ENCODE measurements around the gene CA5B. TPM values are rescaled to one million over a fixed set of nuclear protein-coding genes. Genes with fewer than 3 reads are reported as not detected.
A peak's percentile ranks its signal among the peaks of the same experiment; 100 is the strongest.
"Not testable (repeated sequence)": the region's sequence is repeated elsewhere in the genome, so short reads cannot be mapped to it uniquely, and the experiment has no call there.

The CA5B gene
- 12.3 TPM for polyA plus RNA-seq (ENCODE audit: insufficient read length)
- long read RNA-seq, donor 1, full-length matches to known transcripts, result 1 of 1 reads
- long read RNA-seq, donor 1, partial matches to known transcripts, result 0 of 1 reads
- long read RNA-seq, donor 1, other reads (novel, unspliced or antisense), result 0 of 1 reads
- long read RNA-seq, donor 2, full-length matches to known transcripts, result 1 of 1 reads
- long read RNA-seq, donor 2, partial matches to known transcripts, result 0 of 1 reads
- long read RNA-seq, donor 2, other reads (novel, unspliced or antisense), result 0 of 1 reads
- long read RNA-seq, donor 3, result 0 reads
- long read RNA-seq, donor 4, result 0 reads
- long read RNA-seq, donor 5, result 0 reads
- long read RNA-seq, donor 6, result 0 reads
- long read RNA-seq, donor 7, result 0 reads
- long read RNA-seq, donor 8, result 0 reads

- DNase-seq, result peak; percentile 82
Measured at GRCh38 chrX:15737959-15738902, at the start of gene CA5B. Gene CA5B (plus strand): TSS chrX:15738270. CDS start chrX:15750024, 11,754 bp downstream.

GRCh38 chrX:15694941-15695451, 43.1 kb upstream of the CA5B start:
- no peak for DNase-seq

- no peak for DNase-seq
Measured at GRCh38 chrX:15696516-15696915, 41.6 kb upstream of the CA5B start.

- DNase-seq, result no peak
Measured at GRCh38 chrX:15702488-15703371, 35.3 kb upstream of the CA5B start.

GRCh38 chrX:15703809-15704208, 34.3 kb upstream of the CA5B start:
- not testable (repeated sequence) for DNase-seq

GRCh38 chrX:15704273-15704672, 33.8 kb upstream of the CA5B start:
- not testable (repeated sequence) for DNase-seq

- no peak for DNase-seq
Measured at GRCh38 chrX:15714529-15714928, 23.5 kb upstream of the CA5B start.

GRCh38 chrX:15718283-15718970, 19.6 kb upstream of the CA5B start:
- no peak for DNase-seq

- DNase-seq, result no peak
Measured at GRCh38 chrX:15719324-15719968, 18.6 kb upstream of the CA5B start.

- DNase-seq, result no peak
Measured at GRCh38 chrX:15721911-15722310, 16.2 kb upstream of the CA5B start.

GRCh38 chrX:15723887-15724517, 14.1 kb upstream of the CA5B start:
- no peak for DNase-seq

GRCh38 chrX:15724911-15725310, 13.2 kb upstream of the CA5B start:
- DNase-seq, result no peak

GRCh38 chrX:15731368-15731767, 6.7 kb upstream of the CA5B start:
- not testable (repeated sequence) for DNase-seq

GRCh38 chrX:15737190-15737958, 696 bp upstream of the CA5B start:
- DNase-seq, result no peak

- DNase-seq, result no peak
Measured at GRCh38 chrX:15739886-15740285, 1.8 kb downstream of the CA5B start.

GRCh38 chrX:15744181-15744867, 6.3 kb downstream of the CA5B start:
- DNase-seq, result no peak

- no peak for DNase-seq
Measured at GRCh38 chrX:15745179-15745578, 7.1 kb downstream of the CA5B start.

- not testable (repeated sequence) for DNase-seq
Measured at GRCh38 chrX:15746651-15747050, 8.6 kb downstream of the CA5B start.
